Nephron progenitor cell (in vitro differentiated cells): ENCODE results near the gene CBX8.

Experiments
- DNase-seq: peaks from one replicate; pipeline ENCODE4 v3.0.0; 2021
- H3K27ac Mint-ChIP-seq: 2 replicates; pipeline ENCODE4 v1.8.0; 2021; ENCODE audit warnings: mild to moderate bottlenecking, moderate library complexity, mixed read lengths
- H3K27me3 Mint-ChIP-seq: 2 replicates; pipeline ENCODE4 v1.8.0; 2021; ENCODE audit warnings: mild to moderate bottlenecking, low read depth, mixed read lengths; ENCODE audit not compliant: poor library complexity
- H3K36me3 Mint-ChIP-seq: 2 replicates; pipeline ENCODE4 v1.8.0; 2021; ENCODE audit warnings: low read depth, mixed read lengths
- H3K4me1 Mint-ChIP-seq: 2 replicates; pipeline ENCODE4 v1.8.0; 2021; ENCODE audit warnings: mixed read lengths
- H3K4me3 Mint-ChIP-seq: 2 replicates; pipeline ENCODE4 v1.8.0; 2021; ENCODE audit warnings: mild to moderate bottlenecking, moderate library complexity, mixed read lengths
- H3K9me3 Mint-ChIP-seq: 2 replicates; pipeline ENCODE4 v1.8.0; 2021; ENCODE audit warnings: mild to moderate bottlenecking, moderate library complexity, mixed read lengths
- TF ChIP-seq, protein P1 (sequence below): fragments of 200-600 bp; sonication (generic); IDR thresholded peaks from 2 replicates; pipeline ENCODE4 v1.5.0; 2021; ENCODE audit warnings: antibody characterized with exemption

The CBX8 gene

DNA sequence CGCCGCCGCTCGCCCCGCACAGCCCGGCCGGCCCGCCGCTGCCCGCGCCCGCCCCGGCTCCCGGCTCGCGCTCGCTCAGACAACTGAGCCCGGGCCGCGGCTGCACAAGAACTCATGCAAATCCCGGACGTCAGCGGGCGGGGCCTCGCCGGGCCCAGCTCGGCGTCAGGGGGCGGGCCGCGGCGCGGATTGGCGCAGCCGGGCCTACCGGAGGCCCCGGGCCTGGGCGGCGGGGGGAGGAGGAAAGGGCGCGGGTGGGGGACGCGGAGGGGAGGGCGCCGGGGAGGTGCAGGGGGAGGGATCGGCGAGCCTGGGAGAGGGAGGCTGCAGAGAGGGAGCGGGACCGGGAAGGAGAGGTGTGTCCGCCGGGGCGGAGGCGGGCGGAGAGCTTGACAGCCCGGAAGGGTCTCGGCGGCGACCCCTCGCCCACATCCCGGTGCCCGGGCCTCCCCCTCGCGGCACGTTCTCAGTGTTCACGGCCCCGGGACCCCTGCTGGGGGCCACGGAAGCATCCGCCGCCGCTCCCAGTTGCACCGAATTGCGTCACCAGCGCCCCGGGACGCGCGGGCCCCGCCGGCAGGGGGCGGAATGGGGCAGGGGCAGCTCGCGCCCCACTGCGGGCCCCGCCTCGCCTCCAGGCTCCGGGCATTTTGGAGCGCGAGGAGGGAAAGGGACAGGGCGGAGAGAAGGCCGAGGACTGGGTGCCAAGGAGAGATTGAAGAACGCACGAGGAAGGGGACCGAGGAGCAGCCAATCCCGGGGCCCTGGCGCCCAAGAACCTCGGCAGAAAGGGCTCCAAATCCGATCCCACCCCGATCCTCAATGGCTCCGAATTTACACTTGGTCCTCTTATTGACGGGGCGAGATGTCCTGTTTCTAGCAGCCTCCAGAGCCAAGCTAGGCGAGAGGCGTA lies 42.7 kb upstream of the CBX8 start, which contains the start of gene CBX4:
Gene CBX4, minus strand, starts transcription at position 85 of the 913 bp plus-strand sequence. CDS start 189 bp downstream, outside the sequence.
- H3K36me3 Mint-ChIP-seq = peaks cover 2% of the 10 kb centered on the region
- peaks cover 33% of the 10 kb centered on the region for H3K4me1 Mint-ChIP-seq
- TF ChIP-seq, protein P1, sequence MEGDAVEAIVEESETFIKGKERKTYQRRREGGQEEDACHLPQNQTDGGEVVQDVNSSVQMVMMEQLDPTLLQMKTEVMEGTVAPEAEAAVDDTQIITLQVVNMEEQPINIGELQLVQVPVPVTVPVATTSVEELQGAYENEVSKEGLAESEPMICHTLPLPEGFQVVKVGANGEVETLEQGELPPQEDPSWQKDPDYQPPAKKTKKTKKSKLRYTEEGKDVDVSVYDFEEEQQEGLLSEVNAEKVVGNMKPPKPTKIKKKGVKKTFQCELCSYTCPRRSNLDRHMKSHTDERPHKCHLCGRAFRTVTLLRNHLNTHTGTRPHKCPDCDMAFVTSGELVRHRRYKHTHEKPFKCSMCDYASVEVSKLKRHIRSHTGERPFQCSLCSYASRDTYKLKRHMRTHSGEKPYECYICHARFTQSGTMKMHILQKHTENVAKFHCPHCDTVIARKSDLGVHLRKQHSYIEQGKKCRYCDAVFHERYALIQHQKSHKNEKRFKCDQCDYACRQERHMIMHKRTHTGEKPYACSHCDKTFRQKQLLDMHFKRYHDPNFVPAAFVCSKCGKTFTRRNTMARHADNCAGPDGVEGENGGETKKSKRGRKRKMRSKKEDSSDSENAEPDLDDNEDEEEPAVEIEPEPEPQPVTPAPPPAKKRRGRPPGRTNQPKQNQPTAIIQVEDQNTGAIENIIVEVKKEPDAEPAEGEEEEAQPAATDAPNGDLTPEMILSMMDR = peak; percentile 58
- H3K4me3 Mint-ChIP-seq = peak within 1 kb of the TSS; percentile 88
- H3K9me3 Mint-ChIP-seq = no peaks in the 10 kb centered on the region
- DNase-seq = peak; percentile 93
- peaks cover 85% of the 10 kb centered on the region for H3K27me3 Mint-ChIP-seq
- peak within 1 kb of the TSS; percentile 24 for H3K27ac Mint-ChIP-seq

DNA sequence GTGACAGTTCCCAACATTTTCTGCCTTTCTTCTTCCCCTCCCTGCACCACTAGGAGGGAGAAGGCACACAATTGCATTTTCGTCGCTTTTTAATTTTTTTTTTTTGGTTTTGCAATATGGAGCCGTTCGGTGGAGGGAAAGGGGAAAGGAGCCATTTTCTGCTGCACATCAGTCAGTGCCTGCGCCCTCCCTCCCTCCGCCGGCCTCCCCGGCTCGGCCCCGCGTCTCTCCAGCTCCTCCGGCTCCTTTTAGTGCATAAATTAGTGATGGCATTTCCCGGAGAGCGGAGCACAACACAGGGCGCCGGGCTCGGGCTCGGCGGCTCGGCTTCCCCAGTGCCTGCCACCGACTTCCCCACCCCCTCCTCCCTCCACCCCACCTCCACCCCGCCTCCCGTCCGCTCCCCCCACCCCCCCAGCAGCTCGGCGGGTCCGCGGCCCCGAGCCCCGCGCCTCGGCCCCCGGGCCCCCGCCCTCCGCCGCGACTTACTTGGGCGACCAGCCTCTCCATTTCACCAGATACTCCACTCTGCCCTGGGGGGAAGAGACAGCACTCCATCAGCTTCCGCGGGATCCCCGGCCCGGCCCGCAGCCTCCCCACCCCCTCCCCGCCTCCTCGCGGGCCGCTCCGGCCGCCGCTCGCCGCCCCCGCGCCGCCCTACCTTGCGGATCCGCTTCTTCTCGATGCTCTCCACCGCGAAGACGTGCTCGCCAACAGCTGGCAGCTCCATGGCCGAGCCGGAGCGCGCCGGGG lies 41.8 kb upstream of the CBX8 start:
- Mint-ChIP-seq H3K27me3 (peaks cover 86% of the 10 kb centered on the region), H3K4me1 (peaks cover 36% of the 10 kb centered on the region), H3K9me3 (no peaks in the 10 kb centered on the region), H3K27ac (peak overlapping the region; percentile 24), H3K36me3 (peaks cover 4% of the 10 kb centered on the region), H3K4me3 (peak overlapping the region; percentile 88)
- TF ChIP-seq, protein P1 = no peak
- DNase-seq = peak; percentile 75

DNA sequence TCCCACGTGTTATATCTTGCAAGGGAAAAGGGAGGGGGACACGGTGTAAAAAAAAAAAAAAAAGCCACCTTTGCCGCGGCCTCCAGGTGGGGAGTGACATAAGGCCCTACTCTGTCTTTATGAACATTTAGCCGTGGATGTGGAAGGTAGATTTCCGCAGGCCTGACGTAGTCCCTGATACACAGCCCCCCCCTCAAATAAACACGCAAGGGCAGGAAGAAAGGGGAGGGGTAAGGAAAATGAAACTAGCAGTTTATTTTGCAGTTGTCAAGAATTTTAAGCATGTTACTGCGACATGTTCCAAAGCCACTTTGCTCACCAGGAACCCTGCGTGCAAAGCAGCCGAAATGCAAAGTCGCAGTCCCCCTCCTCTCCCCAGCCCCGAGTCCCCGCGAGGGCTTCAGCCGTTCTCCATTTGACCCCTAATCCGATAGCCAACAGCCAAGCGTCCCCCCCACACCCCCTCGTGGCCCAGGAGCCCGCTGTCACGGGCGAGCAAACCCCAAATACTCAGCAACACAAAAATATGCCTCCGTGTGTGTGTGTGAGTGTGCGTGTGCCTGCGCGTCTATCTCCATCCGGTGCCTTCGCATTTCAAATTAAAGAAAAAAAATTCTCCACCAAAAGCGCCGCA lies 41.1 kb upstream of the CBX8 start:
- Mint-ChIP-seq H3K36me3 (peaks cover 4% of the 10 kb centered on the region), H3K9me3 (no peaks in the 10 kb centered on the region)

DNA sequence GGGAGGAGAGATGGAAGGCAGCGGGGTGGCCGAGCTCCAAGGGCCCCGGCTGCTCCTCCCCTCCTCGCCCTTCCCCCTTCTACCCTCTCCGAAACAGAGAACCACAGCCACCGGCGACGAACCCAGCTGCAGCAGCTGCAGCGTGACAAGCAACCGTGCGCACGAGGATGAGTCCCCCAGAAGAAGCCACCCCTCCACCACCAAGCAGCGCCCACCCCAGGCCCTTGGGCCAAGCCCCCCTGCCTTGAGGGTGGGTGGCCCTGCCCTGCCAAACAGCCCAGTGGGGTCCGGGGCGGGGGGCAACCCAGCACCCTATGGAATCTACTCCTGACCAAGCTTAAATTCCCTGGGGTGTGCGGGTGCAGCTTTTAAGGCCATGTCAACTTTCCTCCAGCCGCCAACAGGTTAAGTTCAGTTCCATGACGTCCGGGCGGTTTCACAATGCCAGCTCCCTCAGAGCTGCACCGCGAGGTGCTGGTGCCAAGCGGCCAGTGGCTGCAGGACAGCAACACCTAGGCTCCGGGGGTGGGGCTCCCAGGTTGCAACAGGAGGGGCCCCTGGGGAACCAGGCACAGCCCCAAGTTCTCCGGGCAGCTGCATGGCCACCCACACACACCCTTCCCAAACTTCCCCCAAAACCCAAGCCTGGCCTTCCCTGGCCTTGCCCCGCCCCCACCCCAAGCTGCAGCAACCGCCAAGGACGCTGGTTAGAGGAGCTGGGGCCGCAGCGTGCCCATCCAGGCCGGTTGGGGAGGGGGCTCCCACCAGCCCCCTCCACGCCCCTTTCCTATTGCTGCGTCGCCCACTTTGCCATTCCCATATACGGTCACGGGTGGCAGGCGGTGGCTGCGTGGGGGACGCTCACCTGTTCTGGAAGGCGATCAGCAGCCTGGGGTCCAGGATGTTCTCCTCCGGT lies 40.4 kb upstream of the CBX8 start:
- H3K27ac Mint-ChIP-seq = no peak overlapping the region
- DNase-seq = peak; percentile 38
- H3K4me1 Mint-ChIP-seq = peaks cover 39% of the 10 kb centered on the region
- H3K9me3 Mint-ChIP-seq = no peaks in the 10 kb centered on the region
- peaks cover 4% of the 10 kb centered on the region for H3K36me3 Mint-ChIP-seq
- H3K4me3 Mint-ChIP-seq = peak overlapping the region; percentile 88
- peaks cover 85% of the 10 kb centered on the region for H3K27me3 Mint-ChIP-seq
- TF ChIP-seq, protein P1 = no peak

More for the DNA sequence above, 41.1 kb upstream of the CBX8 start:
- Mint-ChIP-seq H3K4me3 (peak overlapping the region; percentile 88), H3K4me1 (peaks cover 40% of the 10 kb centered on the region), H3K27ac (peak overlapping the region; percentile 24), H3K27me3 (peaks cover 86% of the 10 kb centered on the region)
- TF ChIP-seq, protein P1 = no peak
- DNase-seq = peak; percentile 23

DNA sequence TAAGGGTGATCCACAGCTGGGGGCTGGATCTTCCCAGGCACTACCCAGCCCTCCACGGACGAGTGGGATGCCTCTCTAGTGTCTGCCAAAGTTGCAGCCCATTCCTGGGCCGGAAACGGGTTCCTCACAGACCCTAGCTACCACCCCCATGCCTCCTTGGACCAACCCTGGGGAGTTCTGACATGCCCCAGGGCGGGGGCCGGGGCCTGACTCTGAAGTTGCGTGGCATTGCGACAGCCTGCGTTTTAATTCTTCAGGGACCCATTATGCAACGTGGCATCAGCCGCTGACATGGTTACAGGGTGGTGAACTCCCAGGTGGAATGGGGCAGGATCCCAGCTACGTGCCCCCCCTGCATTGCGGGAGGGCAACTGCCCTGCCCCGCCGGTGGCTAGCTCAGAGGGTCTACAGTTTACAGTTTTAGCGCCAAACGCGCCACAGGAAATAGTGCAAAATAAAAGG lies 39.7 kb upstream of the CBX8 start:
- H3K4me1 Mint-ChIP-seq = peaks cover 41% of the 10 kb centered on the region
- no peak overlapping the region for H3K27ac Mint-ChIP-seq
- peaks cover 84% of the 10 kb centered on the region for H3K27me3 Mint-ChIP-seq
- H3K9me3 Mint-ChIP-seq = no peaks in the 10 kb centered on the region
- TF ChIP-seq, protein P1 = no peak
- H3K36me3 Mint-ChIP-seq = peaks cover 4% of the 10 kb centered on the region
- DNase-seq = peak; percentile 12
- H3K4me3 Mint-ChIP-seq = peak overlapping the region; percentile 88
